RPMI8226 (cell line): ENCODE results near the gene FKBP5.
"Not testable (repeated sequence)": the region's sequence is repeated elsewhere in the genome, so short reads cannot be mapped to it uniquely, and the experiment has no call there.

Experiments used
- DNase-seq: peaks from one replicate; pipeline ENCODE4 v3.0.0-alpha.2; 2015

Gene FKBP5

GRCh38 chr6:35607517-35608233 is 81.0 kb downstream of the FKBP5 start:
- no peak for DNase-seq

- DNase-seq: no peak
Measured at GRCh38 chr6:35605600-35605999, 83.1 kb downstream of the FKBP5 start.

DNA sequence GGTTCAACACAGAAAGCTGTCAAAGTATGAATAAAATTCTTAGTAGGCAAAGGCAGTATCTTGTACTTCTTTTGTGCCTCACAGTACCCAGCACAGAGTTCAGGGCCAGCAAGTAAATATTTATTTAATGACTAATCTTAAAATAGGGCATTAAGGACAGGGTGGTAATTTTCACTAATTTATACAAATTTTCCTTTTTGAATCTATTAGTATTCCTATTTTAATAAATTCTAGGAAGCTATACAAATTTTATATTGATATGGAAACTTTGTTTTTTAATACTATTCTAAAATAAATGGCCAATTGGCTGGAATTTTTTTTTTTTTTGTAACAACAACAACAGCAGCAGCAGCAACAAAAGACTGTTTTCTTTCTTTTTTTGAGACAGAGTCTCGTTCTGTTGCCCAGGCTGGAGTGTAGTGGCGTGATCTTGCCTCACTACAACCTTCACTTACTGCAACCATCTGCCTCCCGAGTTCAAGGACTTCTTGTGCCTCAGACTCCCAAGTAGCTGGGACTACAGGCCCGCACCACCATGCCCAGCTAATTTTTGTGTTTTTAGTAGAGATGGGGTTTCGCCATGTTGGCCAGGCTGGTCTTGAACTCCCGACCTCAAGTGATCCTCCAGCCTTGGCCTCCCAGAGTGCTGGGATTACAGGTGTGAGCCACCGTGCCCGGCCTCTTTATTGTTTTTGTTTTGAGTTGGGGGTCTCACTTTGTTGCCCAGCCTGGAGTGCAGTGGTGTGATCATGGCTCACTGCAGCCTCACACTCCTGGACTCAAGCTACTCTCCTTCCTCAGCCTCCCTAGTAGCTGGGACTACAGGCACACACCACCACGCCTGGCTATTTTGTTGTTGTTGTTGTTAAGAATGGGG is 85.2 kb downstream of the FKBP5 start:
- no peak for DNase-seq

- DNase-seq: no peak
Measured at GRCh38 chr6:35602133-35602946, 86.4 kb downstream of the FKBP5 start.

GRCh38 chr6:35601331-35602132 is 87.2 kb downstream of the FKBP5 start:
- DNase-seq: no peak

- no peak for DNase-seq
Measured at GRCh38 chr6:35600659-35601125, 88.0 kb downstream of the FKBP5 start.

- DNase-seq: no peak
Measured at GRCh38 chr6:35599761-35600658, 88.7 kb downstream of the FKBP5 start.

DNA sequence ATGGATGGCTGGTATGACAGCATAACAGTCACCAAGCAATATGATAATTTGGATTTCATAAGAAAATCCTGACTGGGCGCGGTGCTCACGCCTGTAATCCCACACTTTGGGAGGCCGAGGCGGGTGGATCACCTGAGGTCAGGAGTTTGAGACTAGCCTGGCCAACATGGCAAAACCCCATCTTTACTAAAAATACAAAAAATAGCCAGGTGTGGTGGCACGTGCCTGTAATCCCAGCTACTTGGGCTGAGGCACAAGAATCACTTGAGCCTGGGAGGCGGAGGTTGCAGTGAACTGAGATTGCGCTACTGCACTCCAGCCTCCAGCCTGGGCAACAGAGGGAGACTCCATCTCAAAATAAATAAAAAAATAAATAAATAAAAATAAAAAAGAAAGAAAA is 90.1 kb downstream of the FKBP5 start:
- DNase-seq: not testable (repeated sequence)

- no peak for DNase-seq
Measured at GRCh38 chr6:35596448-35597442, 92.0 kb downstream of the FKBP5 start.

GRCh38 chr6:35594503-35595186 is 94.1 kb downstream of the FKBP5 start:
- DNase-seq: no peak

DNA sequence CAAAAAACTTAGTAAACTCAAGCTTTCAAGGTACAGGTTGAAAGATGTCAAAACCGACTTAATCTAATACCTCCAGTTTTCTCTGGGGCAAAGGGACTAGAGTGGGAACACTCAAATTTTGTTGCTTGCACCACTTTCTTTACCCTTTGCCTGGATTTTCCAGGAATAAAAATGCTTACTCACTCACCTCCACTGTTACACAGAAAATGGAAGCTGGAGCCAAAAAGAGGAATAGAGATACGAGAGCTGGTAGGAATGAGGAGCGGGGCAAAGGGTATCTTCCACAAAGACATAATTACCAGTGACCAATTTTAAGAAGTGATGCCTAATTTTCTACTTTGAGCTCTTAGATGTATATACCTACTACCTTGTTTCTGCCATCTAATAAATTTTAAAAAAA is 96.5 kb downstream of the FKBP5 start:
- DNase-seq: no peak

GRCh38 chr6:35590622-35591066 is 98.1 kb downstream of the FKBP5 start:
- no peak for DNase-seq

DNA sequence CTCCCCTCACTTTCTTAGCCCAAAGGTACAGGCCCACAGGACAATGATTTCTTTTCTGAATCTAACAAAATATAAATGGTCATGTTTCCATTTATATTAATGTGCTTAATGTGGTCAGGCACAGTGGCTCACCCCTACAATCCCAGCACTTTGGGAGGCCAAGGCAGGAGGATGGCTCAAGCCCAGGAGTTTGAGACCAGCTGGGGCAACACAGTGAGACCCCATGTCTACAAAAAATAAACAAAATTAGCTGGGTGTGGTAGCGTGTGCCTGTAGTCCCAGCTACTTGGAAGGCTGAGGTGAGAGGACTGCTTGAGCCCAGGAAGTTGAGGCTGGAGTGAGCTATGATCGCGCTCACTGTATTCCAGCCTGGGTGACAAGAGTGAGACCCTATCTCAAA is 98.8 kb downstream of the FKBP5 start:
- no peak for DNase-seq

GRCh38 chr6:35589201-35589739 is 99.4 kb downstream of the FKBP5 start:
- DNase-seq: no peak

GRCh38 chr6:35587167-35587566 is 101.5 kb downstream of the FKBP5 start:
- no peak for DNase-seq

GRCh38 chr6:35586542-35586941 is 102.2 kb downstream of the FKBP5 start:
- DNase-seq: no peak

DNA sequence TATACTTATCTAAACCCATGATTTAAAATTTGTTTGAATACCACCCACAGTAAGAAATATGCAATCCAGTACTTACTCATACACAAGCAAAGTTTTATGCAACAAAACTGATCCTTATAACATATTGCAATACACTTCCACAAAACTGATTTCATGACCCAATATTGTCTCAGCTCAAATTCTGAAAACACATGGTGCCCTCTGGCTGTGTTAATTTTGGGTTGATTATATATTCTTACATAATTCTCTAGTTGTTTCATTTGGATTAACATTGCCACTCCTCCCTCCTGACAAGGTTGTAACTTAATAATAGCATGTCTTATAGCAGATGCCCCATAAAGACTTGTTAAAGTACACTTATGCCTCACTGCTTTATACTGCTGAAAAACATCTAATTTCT is 103.1 kb downstream of the FKBP5 start:
- no peak for DNase-seq

DNA sequence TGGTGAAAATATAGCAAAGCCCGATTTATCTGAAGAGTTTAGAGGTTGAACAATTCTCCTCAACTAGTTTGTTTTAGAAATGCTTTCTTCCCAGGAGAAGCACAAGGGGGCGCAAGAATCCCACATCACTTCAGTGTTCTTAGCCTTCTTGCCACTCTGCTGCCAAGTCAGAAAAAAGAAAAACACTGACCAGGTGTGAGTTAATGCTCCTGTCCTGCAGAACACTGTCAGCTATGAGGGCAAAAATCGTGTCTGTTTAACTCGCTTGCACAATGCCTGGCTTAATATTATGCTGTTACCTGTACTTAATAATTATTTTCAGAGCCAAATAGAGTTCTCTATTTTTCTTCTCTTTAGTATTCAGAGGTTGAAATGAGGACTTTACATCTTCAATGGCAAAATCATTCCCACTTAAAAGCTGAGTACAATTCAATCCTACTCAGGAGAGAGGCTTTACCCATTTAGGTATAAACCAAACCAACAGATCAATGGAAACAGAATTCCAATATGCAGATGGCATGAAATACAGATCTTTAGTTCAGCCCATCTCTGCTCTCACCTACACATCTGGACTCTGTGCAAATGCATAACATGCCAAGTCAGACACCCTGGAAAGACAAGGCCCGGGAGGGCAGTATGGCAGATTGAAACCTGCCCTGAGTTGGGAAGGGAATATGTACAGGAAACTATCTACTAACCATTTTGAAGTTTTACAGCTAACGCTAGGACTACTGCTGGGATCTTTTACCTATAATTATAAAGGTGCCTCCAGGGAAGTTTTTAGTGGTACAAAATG is 104.6 kb downstream of the FKBP5 start:
- peak; percentile 83 for DNase-seq
